AG04450 (cell line): ENCODE measurements around the gene CXorf38. TPM values are rescaled to one million over a fixed set of nuclear protein-coding genes. Genes with fewer than 3 reads are reported as not detected.

Experiments used
- CTCF ChIA-PET: fragments of 300-600, 350-600 bp; formaldehyde crosslinking; extraction: SDS; loops from one replicate; lab custom pipeline; 2022; ENCODE audit warnings: antibody characterized with exemption, inconsistent platforms; lab: Charles Lee
- POLR2A ChIA-PET: fragments of 350-600 bp; formaldehyde crosslinking; extraction: SDS; loops from one replicate; lab custom pipeline; 2021; ENCODE audit warnings: antibody characterized with exemption, inconsistent platforms; lab: Yijun Ruan, JAX
- DNase-seq: peaks from one replicate; pipeline ENCODE4 v3.0.0-alpha.2; 2011; ENCODE audit warnings: low read depth, low spot score
- H3K27ac ChIP-seq: one replicate; pipeline ENCODE4 v1.5.1; 2012; ENCODE audit warnings: low read depth, low read length, control low read depth
- H3K27me3 ChIP-seq: one replicate; pipeline ENCODE4 v1.6.0; 2012; ENCODE audit warnings: low read length; ENCODE audit not compliant: control insufficient read depth, insufficient read depth
- H3K4me3 ChIP-seq: 2 replicates; pipeline ENCODE4 v1.5.1; 2011; ENCODE audit warnings: mild to moderate bottlenecking, low read depth, low read length, control low read depth
- H3K9me3 ChIP-seq: 2 replicates; pipeline ENCODE4 v1.5.1; 2012; ENCODE audit warnings: low read length; ENCODE audit not compliant: control insufficient read depth, insufficient read depth
- polyA plus RNA-seq: library from polyadenylated mRNA; depleted of rRNA; stranded (reverse); fragments of >200 nt; gene quantifications from 2 replicates; pipeline ENCODE4 v1.2.3, GENCODE V29; 2011
- TF ChIP-seq, protein P1 (sequence below): IDR thresholded peaks from 2 replicates; pipeline ENCODE4 v1.5.1; 2011; ENCODE audit warnings: low read depth, low read length, control low read depth, inconsistent platforms

CXorf38 gene
- polyA plus RNA-seq, 1 experiment: 10.1 TPM

DNA sequence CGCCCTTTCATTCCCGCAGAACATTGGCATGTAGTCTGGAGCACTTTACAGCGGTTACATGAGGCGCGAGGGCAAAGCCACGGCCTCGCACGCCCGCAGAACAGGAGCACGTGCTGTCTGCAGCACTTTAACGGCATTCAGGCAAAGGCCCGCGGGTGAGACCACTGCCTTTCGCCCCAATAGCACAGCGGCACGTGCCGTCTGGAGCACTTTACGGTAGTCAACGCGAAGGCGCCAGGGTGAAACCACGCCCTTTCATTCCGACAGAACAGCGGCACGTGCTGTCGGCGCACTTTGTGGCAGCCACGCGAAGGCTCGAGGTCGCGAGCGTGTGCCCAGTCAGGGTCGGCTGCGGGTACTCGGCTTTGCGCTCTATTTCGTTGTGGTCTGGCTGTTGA lies 24.2 kb downstream of the CXorf38 start, which contains the start of gene MPC1L:
TSS of gene MPC1L (plus strand) at position 290 of the 398 bp plus-strand sequence. CDS start 138 bp downstream, outside the sequence.
- H3K27me3 ChIP-seq: no peaks in the 10 kb centered on the region
- TF ChIP-seq, protein P1, sequence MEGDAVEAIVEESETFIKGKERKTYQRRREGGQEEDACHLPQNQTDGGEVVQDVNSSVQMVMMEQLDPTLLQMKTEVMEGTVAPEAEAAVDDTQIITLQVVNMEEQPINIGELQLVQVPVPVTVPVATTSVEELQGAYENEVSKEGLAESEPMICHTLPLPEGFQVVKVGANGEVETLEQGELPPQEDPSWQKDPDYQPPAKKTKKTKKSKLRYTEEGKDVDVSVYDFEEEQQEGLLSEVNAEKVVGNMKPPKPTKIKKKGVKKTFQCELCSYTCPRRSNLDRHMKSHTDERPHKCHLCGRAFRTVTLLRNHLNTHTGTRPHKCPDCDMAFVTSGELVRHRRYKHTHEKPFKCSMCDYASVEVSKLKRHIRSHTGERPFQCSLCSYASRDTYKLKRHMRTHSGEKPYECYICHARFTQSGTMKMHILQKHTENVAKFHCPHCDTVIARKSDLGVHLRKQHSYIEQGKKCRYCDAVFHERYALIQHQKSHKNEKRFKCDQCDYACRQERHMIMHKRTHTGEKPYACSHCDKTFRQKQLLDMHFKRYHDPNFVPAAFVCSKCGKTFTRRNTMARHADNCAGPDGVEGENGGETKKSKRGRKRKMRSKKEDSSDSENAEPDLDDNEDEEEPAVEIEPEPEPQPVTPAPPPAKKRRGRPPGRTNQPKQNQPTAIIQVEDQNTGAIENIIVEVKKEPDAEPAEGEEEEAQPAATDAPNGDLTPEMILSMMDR: no peak
- no peak for DNase-seq
- ChIA-PET CTCF (no interaction called here), POLR2A (no interaction called here)
- H3K4me3 ChIP-seq: no peak within 1 kb of the TSS
- H3K27ac ChIP-seq: no peak within 1 kb of the TSS
- peaks cover 9% of the 10 kb centered on the region; the same call in 1 of the 2 replicates for H3K9me3 ChIP-seq

DNA sequence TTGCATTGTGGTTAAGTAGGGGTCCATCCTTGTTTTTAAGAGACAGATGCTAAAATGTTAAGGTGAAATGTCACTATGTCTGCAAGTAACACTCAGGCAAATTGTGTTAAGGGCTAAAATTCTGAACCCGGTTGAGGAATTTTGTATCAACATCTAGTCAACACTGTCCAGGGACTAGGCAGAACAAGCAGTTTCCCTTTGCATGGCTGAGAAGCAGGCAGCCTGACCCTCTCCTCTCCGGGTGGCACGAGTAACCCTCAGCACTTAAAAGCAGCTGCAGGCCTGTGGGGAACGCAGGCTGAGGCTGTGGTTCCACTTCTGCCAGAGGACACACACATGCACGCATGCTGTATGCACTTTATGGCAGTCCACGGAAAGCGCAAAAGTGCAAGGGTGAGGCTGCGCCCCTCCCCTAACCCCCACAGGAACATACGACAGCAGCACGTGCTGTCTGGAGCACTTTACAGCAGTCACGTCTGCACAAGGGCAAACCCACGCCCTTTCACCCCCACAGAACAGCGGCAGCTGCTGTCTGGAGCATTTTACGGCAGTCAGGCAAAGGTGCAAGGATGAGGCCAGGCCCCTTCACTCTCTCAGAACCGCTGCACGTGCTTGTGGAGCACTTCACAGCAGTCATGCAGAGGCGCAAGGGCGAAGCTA lies 24.8 kb downstream of the CXorf38 start:
- Histone ChIP-seq H3K4me3 (no peak overlapping the region), H3K27me3 (no peaks in the 10 kb centered on the region), H3K27ac (no peak overlapping the region), H3K9me3 (peaks cover 9% of the 10 kb centered on the region; the same call in 1 of the 2 replicates)
- DNase-seq: no peak
- POLR2A ChIA-PET: interaction anchor here (0.6 kb wide), 1 partner anchor 17 kb away, joined by 3 read pairs; no protein-coding TSS in a partner anchor
- CTCF ChIA-PET: no interaction called here
- TF ChIP-seq, protein P1: no peak

- Histone ChIP-seq H3K27me3 (no peaks in the 10 kb centered on the region), H3K27ac (no peak overlapping the region), H3K9me3 (no peaks in the 10 kb centered on the region), H3K4me3 (no peak overlapping the region)
- no peak for DNase-seq
- TF ChIP-seq, protein P1: no peak
- ChIA-PET POLR2A (no interaction called here), CTCF (no interaction called here)
Observed at GRCh38 chrX:40617566-40617965, 29.8 kb downstream of the CXorf38 start.

DNA sequence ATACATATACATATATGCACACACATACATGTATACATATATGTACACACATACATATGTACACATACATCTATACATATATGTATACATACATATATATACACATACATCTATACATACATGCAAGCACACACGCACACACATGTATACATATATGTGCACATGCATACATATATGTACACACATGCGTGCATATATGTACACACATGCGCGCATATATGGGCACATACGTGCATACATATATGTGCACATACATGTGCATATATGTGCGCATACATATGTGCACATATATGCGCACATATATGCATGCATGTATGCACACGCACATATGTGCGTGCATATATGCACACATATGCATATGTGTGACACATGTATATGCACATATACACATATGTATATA lies 31.4 kb downstream of the CXorf38 start:
- TF ChIP-seq, protein P1: no peak
- Histone ChIP-seq H3K27me3 (no peaks in the 10 kb centered on the region), H3K27ac (no peak overlapping the region), H3K9me3 (no peaks in the 10 kb centered on the region), H3K4me3 (no peak overlapping the region)
- DNase-seq: no peak
- ChIA-PET POLR2A (no interaction called here), CTCF (no interaction called here)

GRCh38 chrX:40612511-40612910 lies 34.9 kb downstream of the CXorf38 start:
- Histone ChIP-seq H3K27me3 (no peaks in the 10 kb centered on the region), H3K4me3 (no peak overlapping the region), H3K27ac (no peak overlapping the region), H3K9me3 (no peaks in the 10 kb centered on the region)
- DNase-seq: no peak
- TF ChIP-seq, protein P1: no peak
- ChIA-PET CTCF (no interaction called here), POLR2A (no interaction called here)
